GM18519 (cell line): Measurements from ENCODE around the gene RACGAP1.

Experiments used
- ATAC-seq: cut with Tn5 transposase; IDR thresholded peaks from one replicate; pipeline ENCODE4 v1.9.1; 2021; ENCODE audit warnings: mild to moderate bottlenecking, moderate library complexity; ENCODE audit not compliant: unreplicated experiment, low FRiP score

Gene RACGAP1

GRCh38 chr12:50025187-50026059, at the start of gene RACGAP1:
TSS of gene RACGAP1 (minus strand) at chr12:50025494. CDS start at chr12:50016715, 8,779 bp downstream.
- ATAC-seq: peak; percentile 95

- no peak for ATAC-seq
These were observed 48.4 kb upstream of the RACGAP1 start for GRCh38 chr12:50073712-50074111.

GRCh38 chr12:50073206-50073605, 47.9 kb upstream of the RACGAP1 start:
- ATAC-seq: no peak

GRCh38 chr12:50072198-50072907, 47.1 kb upstream of the RACGAP1 start:
- no peak for ATAC-seq

GRCh38 chr12:50070314-50071060, 45.2 kb upstream of the RACGAP1 start:
- ATAC-seq: no peak

- ATAC-seq: no peak
These were observed 44.2 kb upstream of the RACGAP1 start for GRCh38 chr12:50069539-50069938.

GRCh38 chr12:50069069-50069468, 43.8 kb upstream of the RACGAP1 start:
- ATAC-seq: no peak

- no peak for ATAC-seq
These were observed 41.1 kb upstream of the RACGAP1 start for GRCh38 chr12:50066402-50066801.

- ATAC-seq: no peak
These were observed 40.5 kb upstream of the RACGAP1 start for GRCh38 chr12:50065726-50066310.

GRCh38 chr12:50062728-50063460, 37.6 kb upstream of the RACGAP1 start:
- no peak for ATAC-seq

- ATAC-seq: no peak
These were observed 36.8 kb upstream of the RACGAP1 start for GRCh38 chr12:50061946-50062686.

GRCh38 chr12:50061171-50061570, 35.9 kb upstream of the RACGAP1 start:
- no peak for ATAC-seq

- ATAC-seq: no peak
These were observed 34.8 kb upstream of the RACGAP1 start for GRCh38 chr12:50060120-50060468.

- no peak for ATAC-seq
These were observed 34.3 kb upstream of the RACGAP1 start for GRCh38 chr12:50059440-50060119.

- ATAC-seq: no peak
These were observed 33.5 kb upstream of the RACGAP1 start for GRCh38 chr12:50058743-50059312.

- no peak for ATAC-seq
These were observed 32.8 kb upstream of the RACGAP1 start for GRCh38 chr12:50057896-50058670.

GRCh38 chr12:50057000-50057841, 31.9 kb upstream of the RACGAP1 start, which contains the start of gene ASIC1:
TSS of gene ASIC1 (plus strand) at chr12:50057596. CDS start at chr12:50058767, 1,171 bp downstream.
- no peak for ATAC-seq
